DMS 273 (cell line): Measurements from ENCODE around the gene SOX8.
"Not testable (repeated sequence)": the region's sequence is repeated elsewhere in the genome, so short reads cannot be mapped to it uniquely, and the experiment has no call there.

Source experiments
- DNase-seq: peaks from one replicate; lab custom pipeline; 2025; ENCODE audit not compliant: unreplicated experiment; lab: John Stamatoyannopoulos, UW

SOX8 gene

GRCh38 chr16:1021553-1022160, 40.1 kb downstream of the SOX8 start:
- DNase-seq, result no peak

- no peak for DNase-seq
These were observed 40.9 kb downstream of the SOX8 start for GRCh38 chr16:1022466-1022865.

- DNase-seq, result no peak
These were observed 42.6 kb downstream of the SOX8 start for GRCh38 chr16:1024138-1024537.

DNA sequence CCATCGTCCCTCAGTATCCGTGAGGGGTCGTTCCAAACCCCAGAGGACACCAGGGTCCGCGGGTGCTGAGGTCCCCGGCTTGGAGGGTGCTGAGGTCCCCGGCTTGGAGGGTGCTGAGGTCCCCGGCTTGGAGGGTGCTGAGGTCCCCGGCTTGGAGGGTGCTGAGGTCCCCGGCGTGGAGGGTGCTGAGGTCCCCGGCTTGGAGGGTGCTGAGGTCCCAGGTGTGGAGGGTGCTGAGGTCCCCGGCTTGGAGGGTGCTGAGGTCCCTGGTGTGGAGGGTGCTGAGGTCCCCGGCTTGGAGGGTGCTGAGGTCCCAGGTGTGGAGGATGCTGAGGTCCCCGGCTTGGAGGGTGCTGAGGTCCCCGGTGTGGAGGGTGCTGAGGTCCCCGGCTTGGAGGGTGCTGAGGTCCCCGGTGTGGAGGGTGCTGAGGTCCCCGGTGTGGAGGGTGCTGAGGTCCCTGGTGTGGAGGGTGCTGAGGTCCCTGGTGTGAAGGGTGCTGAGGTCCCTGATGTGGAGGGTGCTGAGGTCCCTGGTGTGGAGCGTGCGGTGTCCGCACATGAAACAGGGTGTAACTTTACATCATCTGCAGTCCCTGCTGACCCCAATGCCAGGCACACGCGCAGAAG, 43.7 kb downstream of the SOX8 start:
- DNase-seq, result not testable (repeated sequence)

- peak; percentile 75 for DNase-seq
These were observed 44.6 kb downstream of the SOX8 start for GRCh38 chr16:1026057-1026783.

GRCh38 chr16:1026784-1027500, 45.4 kb downstream of the SOX8 start:
- DNase-seq, result no peak

DNA sequence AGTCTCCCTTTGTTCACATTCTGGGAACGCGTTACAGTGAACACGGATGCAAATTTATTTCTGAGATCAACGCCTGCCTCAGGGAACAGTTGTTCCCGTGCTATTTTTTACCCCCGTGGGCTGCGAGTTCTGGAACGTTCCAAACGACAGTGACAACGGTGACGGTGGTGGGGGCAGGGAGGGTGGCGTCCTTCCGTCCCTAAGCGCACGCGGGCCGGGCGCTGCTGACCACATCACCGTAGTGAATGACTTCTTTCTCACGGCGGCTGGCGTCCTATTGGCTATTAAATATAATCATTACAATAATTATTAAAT, 45.9 kb downstream of the SOX8 start:
- no peak for DNase-seq

DNA sequence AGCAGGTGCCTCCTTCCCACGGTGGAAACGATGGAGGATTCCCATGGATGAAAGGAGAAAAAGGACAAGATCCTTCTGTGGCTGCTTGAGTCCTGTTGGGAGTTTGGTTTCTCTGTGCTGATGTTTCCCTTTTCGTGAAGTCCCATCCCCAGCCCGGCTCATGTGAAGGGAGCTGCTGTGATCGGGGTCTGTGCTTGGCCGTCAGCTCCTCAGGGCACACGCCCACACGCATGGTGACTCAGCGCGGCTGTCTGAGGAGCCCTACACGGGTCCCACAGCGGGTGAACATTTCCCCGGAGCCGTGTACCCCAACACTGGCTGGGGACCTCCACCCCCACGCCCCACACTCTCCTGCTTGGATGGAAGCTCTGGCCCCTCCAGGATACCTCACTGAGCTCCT, 46.5 kb downstream of the SOX8 start:
- no peak for DNase-seq

DNA sequence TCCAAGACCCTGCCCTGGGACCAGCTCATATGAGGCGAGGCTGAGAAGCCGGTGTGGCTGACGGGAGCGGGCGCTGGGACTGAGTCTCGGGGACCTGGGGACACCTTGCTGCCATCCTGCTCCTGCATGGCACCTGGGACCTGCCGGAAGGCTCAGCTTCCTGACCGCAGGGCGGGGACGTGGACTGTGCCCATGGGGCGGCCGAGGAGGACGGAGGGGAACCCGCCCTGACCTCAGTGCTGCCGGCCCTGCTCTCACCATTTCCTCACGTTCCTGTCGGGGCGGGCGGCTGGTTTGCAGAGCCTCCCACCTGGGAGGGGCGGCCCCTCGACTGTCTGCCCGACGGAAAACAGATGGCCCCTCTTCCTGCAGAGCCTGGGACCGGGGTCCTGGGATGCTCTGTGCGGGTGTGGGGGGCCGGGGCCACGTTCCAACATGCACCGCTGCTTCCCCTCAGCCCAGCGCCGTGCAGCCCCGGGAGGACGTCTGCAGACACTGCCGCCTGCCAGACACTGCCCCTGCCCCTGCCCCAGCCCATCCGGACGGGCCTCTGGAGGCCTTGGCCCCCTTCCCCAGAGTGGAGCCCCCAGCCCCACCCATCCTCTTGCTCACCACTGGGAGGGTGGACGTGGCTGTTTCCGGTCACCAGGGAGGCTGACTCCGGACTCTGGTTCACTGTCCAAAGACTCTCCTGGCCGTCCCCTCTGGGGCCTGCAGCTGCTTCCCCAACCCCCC, 47.1 kb downstream of the SOX8 start:
- DNase-seq, result no peak

DNA sequence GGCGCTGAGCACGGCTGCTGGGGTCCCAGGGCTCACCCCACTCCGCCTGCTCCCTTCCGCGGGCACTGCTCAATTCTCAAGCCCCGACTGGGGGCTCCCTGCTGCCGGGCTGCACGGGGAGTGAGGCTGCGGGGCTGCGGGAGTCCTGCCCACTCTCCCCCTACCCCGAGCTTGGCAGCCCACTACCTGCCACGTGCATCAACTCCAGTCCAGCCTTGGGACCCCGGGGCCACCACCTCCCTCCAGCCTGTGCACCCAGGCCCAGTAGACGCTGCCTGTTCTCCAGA, 47.6 kb downstream of the SOX8 start:
- DNase-seq, result no peak

DNA sequence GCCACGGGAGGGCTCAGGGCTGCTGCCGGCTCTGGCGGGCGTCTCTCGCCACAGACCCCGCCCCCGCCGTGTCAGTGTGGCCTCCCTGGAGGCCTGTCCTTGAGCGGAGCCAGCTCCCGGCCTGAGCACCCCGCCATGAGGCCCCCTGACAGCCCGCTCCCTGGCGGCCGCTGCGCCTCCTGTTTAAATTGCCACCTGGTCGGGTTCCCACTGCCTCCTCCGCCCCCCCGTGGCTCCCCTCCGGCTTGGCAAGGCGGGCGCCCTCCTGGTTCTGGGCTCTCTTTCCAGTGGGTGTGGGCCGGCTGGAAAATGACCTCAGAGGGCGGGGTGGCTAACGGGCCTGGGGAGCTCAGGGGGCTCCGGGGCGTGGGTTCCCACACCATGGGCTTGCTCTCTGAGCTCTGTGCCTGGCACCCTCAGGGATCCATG, 48.9 kb downstream of the SOX8 start:
- DNase-seq, result peak; percentile 58

DNA sequence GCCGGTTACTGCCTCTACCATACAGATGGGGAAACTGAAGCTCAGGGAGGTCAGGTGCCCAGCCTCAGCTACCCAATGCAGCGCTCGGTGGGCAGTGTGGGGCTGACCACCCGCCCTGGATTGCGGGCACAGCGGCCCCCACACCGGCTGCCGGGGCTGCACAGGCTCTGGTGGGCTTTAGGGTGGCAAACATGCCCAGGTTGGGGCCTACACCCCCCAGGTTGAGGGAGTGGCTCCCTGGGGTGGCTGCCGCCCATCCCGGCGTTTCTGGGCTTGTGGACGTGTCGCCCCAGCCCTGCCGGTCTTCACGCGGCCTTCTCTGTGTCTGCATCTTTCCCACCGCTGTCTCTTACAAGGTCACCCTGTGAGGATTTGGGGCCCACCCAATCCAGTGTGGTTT, 50.1 kb downstream of the SOX8 start:
- DNase-seq, result no peak

DNA sequence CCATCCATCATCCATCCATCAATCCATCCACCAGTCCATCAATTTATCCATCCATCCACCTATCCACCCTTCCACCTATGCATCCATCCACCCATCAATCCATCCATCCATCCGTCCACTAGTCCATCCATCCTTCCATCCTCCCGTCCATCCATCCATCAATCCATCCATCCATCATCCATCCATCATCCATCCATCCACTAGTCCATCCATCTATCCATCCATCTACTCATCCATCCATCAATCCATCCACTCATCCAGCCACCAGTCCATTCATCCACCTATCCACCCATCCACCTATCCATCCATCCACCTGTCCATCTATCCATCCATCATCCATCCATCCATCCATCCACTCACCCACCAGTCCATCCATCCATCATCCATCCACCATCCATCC, 51.0 kb downstream of the SOX8 start:
- no peak for DNase-seq

- no peak for DNase-seq
These were observed 51.6 kb downstream of the SOX8 start for GRCh38 chr16:1033128-1033679.

GRCh38 chr16:1034230-1035065, 52.9 kb downstream of the SOX8 start:
- no peak for DNase-seq

GRCh38 chr16:1035066-1035415, 53.5 kb downstream of the SOX8 start:
- DNase-seq, result no peak

- DNase-seq, result no peak
These were observed 54.6 kb downstream of the SOX8 start for GRCh38 chr16:1036166-1036565.
